ENCODE measurements around the gene IPO13.
A peak's percentile ranks its signal among the peaks of the same experiment; 100 is the strongest.

The IPO13 gene

DNA sequence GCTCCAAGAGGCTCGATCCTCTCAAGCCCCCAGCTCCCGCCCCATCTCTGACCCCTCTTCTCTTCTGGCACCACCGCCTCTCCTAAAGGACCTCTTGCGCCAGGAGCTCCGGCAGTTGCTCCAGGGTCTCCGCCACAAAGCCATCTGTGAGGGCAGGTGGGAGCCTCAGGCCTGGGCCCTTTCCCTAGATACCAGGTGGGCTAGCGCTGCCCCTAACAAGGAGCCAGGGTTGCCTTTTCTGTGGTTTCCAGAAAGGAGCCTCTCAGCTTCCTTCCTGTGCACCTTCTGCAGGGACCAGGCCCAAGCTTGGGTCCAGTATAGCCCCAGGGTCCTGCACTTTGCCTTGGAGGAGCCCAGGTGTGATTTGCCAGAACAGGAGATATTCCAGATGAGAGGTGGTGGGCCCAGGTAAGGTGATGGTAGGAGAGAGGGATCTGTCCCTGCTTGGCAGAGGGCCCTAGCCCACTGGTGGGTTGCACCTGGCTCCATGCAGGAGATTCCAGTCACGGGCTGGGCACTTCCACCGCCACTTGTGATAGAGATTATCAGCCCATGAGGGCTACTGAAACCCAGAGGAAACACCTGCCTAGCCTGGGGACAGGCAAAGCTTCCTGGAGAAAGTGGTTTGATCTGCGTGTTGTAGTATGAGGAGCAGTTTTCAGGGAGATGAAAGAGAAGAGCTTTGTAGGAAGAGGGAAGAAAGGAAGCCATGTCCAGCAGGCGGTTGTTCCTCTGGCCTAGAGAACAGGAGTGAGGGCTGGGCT is 45.7 kb downstream of the IPO13 start:
- 55 to 61% methylated on average over 11 of the region's 11 CpGs for WGBS, 2 experiments (ENCODE audit: insufficient coverage in 2 of 2)
- Histone ChIP-seq H3K27ac (ENCODE audit: low read depth, low read length, severe bottlenecking) (no peak overlapping the region), H3K9me3 (ENCODE audit: control insufficient read depth, low read length) (no peaks in the 10 kb centered on the region), H3K4me1 (ENCODE audit: control insufficient read depth, insufficient read depth, low read length, poor library complexity, severe bottlenecking) (peaks cover 12% of the 10 kb centered on the region), H3K4me3 (ENCODE audit: extremely low read depth, insufficient read depth, low read length, poor library complexity, severe bottlenecking) (peak overlapping the region; percentile 59), H3K36me3 (ENCODE audit: control insufficient read depth, insufficient read depth, low read length) (no peaks in the 10 kb centered on the region)

GRCh38 chr1:43993206-43993914 is 46.6 kb downstream of the IPO13 start:
- 93 to 96% methylated on average over 7 to 8 of the region's 9 CpGs for WGBS, 2 experiments (ENCODE audit: insufficient coverage in 2 of 2)
- H3K9me3 ChIP-seq (ENCODE audit: control insufficient read depth, low read length) = no peaks in the 10 kb centered on the region
- H3K4me1 ChIP-seq (ENCODE audit: control insufficient read depth, insufficient read depth, low read length, poor library complexity, severe bottlenecking) = peaks cover 15% of the 10 kb centered on the region
- no peak overlapping the region for H3K27ac ChIP-seq (ENCODE audit: low read depth, low read length, severe bottlenecking)
- no peaks in the 10 kb centered on the region for H3K36me3 ChIP-seq (ENCODE audit: control insufficient read depth, insufficient read depth, low read length)
- no peak overlapping the region for H3K4me3 ChIP-seq (ENCODE audit: extremely low read depth, insufficient read depth, low read length, poor library complexity, severe bottlenecking)

DNA sequence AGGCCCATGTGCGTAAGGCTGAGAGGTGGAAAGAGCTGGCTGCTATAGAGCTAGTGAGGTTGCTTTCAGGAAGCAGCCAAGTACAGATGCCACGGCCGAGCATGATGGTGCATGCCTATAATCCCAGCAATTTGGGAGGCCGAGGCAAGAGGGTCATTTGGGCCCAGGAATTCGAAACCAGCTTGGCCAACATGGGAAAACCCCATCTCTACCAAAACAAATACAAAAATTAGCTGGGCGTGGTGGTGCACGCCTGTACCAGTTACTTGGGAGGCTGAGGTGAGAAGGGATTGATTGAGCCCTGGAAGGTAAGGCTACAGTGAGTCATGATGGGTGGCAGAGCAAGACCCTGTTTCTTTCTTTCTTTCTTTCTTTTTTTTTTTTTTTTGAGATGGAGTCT is 47.3 kb downstream of the IPO13 start:
- Histone ChIP-seq H3K4me3 (ENCODE audit: extremely low read depth, insufficient read depth, low read length, poor library complexity, severe bottlenecking) (no peak overlapping the region), H3K36me3 (ENCODE audit: control insufficient read depth, insufficient read depth, low read length) (no peaks in the 10 kb centered on the region), H3K9me3 (ENCODE audit: control insufficient read depth, low read length) (no peaks in the 10 kb centered on the region), H3K27ac (ENCODE audit: low read depth, low read length, severe bottlenecking) (no peak overlapping the region), H3K4me1 (ENCODE audit: control insufficient read depth, insufficient read depth, low read length, poor library complexity, severe bottlenecking) (peaks cover 15% of the 10 kb centered on the region)
- WGBS, 2 experiments (ENCODE audit: insufficient coverage in 2 of 2) = 89 to 100% methylated on average over 4 of the region's 7 CpGs

- H3K36me3 ChIP-seq (ENCODE audit: control insufficient read depth, insufficient read depth, low read length) = peaks cover 8% of the 10 kb centered on the region
- H3K9me3 ChIP-seq (ENCODE audit: control insufficient read depth, low read length) = no peaks in the 10 kb centered on the region
- H3K4me3 ChIP-seq (ENCODE audit: extremely low read depth, insufficient read depth, low read length, poor library complexity, severe bottlenecking) = no peak overlapping the region
- H3K4me1 ChIP-seq (ENCODE audit: control insufficient read depth, insufficient read depth, low read length, poor library complexity, severe bottlenecking) = peaks cover 15% of the 10 kb centered on the region
- H3K27ac ChIP-seq (ENCODE audit: low read depth, low read length, severe bottlenecking) = no peak overlapping the region
- WGBS, 2 experiments (ENCODE audit: insufficient coverage in 2 of 2) = 69 to 76% methylated on average over 9 to 10 of the region's 15 CpGs
Measured at GRCh38 chr1:43994794-43995790, 48.3 kb downstream of the IPO13 start.

DNA sequence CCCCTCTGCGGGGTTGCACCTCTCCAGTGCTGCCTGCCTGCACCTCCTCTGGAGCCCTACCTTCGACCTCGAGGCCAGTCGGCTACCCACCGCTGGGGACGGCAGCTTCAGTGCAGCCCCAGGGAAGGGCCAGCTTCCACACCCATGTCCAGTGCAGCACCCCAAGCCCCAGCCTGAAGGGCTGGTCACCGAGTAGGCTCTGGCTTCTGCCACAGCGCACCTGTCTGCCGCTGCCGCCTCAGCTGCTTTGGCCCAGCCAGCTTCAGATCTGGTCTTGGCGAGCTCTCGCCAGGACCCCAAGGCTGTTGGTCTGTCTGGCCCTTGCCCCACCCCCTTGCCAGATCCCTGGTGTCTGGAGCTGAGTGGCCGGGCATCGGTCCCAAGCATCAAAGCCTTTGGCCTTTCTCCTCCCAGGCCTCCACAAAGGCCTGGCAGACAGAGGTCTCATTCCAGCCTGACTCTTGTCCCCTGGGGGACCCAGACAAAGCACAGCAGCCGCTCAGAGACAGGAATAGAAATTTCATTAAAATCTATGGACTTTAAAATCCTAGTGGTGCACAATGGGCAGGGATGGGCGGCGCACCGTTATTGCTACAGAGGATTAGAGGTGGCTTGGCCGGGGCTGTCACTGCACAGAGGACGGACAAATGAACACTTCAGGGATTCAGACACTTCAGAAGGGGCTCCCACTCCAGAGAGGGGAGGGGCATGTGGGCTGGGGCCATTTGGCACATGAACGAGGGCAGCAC is 49.4 kb downstream of the IPO13 start:
- Histone ChIP-seq H3K4me1 (ENCODE audit: control insufficient read depth, insufficient read depth, low read length, poor library complexity, severe bottlenecking) (peaks cover 10% of the 10 kb centered on the region), H3K36me3 (ENCODE audit: control insufficient read depth, insufficient read depth, low read length) (peaks cover 18% of the 10 kb centered on the region), H3K4me3 (ENCODE audit: extremely low read depth, insufficient read depth, low read length, poor library complexity, severe bottlenecking) (no peak overlapping the region), H3K27ac (ENCODE audit: low read depth, low read length, severe bottlenecking) (no peak overlapping the region), H3K9me3 (ENCODE audit: control insufficient read depth, low read length) (no peaks in the 10 kb centered on the region)
- WGBS, 2 experiments (ENCODE audit: insufficient coverage in 2 of 2) = 89 to 91% methylated on average over 19 to 20 of the region's 21 CpGs

DNA sequence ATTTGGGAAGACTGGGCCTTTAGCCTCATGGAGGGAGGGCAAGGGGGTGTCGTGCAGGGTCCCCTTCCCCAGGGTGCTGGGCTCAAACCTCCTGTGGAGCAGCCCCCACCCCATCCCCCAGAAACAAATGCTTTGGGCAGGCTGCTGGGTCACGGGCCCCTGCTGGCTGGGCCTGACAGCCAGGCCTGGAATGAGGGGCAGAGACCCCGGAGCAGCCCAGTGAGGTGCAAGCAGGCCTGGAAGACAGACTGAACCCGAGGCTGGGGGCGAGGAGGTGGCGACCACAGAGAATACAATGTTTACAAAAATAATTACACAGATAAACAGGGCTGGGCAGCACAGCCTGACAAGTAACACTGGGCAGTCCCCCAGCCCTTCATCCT is 50.0 kb downstream of the IPO13 start:
- WGBS, 2 experiments (ENCODE audit: insufficient coverage in 2 of 2) = 65 to 88% methylated on average over 2 to 4 of the region's 6 CpGs
- H3K9me3 ChIP-seq (ENCODE audit: control insufficient read depth, low read length) = no peaks in the 10 kb centered on the region
- peaks cover 10% of the 10 kb centered on the region for H3K4me1 ChIP-seq (ENCODE audit: control insufficient read depth, insufficient read depth, low read length, poor library complexity, severe bottlenecking)
- no peak overlapping the region for H3K4me3 ChIP-seq (ENCODE audit: extremely low read depth, insufficient read depth, low read length, poor library complexity, severe bottlenecking)
- peaks cover 18% of the 10 kb centered on the region for H3K36me3 ChIP-seq (ENCODE audit: control insufficient read depth, insufficient read depth, low read length)
- H3K27ac ChIP-seq (ENCODE audit: low read depth, low read length, severe bottlenecking) = no peak overlapping the region

DNA sequence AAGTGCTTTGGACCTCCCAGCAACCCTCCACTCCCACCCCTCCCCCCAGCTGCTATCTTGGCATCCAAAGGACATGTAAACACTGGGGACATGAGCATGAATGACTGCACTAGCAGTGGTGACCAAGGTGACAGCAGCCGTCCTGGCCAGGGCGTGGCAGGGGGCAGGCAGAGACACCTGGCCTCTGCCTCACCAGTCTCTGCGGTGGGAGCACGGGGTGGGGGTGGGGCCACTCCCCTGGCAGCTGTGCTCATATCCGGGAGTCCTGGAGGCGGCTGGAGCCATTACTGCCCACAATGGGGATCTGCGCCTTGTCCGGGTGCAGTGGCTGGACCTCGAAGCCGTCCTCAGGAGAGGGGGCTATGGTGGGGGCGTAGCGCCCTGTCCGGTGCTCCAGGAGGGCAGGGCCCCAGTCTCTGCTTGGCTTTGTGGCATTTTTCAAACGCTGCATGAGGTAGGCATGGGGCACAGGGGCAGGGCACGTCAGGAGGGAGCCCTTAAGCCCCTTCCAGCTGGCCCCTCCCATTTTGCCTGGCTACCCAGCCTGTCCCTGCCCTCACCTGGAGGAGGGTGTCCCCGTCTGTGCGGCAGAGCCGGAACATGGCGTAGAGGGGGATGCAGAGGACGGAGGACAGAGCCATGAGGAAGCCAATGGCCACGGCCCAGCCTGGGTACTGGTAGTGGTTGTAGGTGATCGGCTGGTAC is 50.7 kb downstream of the IPO13 start:
- no peak overlapping the region for H3K27ac ChIP-seq (ENCODE audit: low read depth, low read length, severe bottlenecking)
- 92 to 96% methylated on average over 19 to 21 of the region's 22 CpGs for WGBS, 2 experiments (ENCODE audit: insufficient coverage in 2 of 2)
- H3K4me3 ChIP-seq (ENCODE audit: extremely low read depth, insufficient read depth, low read length, poor library complexity, severe bottlenecking) = no peak overlapping the region

DNA sequence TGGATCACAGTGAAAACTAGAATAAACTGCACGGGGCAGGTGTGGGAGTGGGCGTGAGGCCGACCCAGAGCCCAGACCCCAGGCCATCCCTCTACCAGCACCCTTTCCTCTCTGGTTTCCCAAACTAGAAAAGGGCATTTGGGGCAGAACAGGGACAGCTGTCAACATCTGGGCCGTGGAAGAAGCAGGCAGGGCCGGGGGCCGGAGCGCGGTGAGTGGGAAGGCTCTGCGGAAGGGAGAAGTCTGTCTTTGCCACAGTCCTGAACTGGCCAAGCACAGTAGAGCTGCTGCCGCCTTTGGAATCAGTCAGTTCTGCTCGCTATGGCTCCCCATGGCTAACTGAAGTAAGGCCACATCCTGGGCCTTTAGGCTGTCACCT is 51.2 kb downstream of the IPO13 start:
- Histone ChIP-seq H3K4me3 (ENCODE audit: extremely low read depth, insufficient read depth, low read length, poor library complexity, severe bottlenecking) (no peak overlapping the region), H3K27ac (ENCODE audit: low read depth, low read length, severe bottlenecking) (no peak overlapping the region), H3K36me3 (ENCODE audit: control insufficient read depth, insufficient read depth, low read length) (peaks cover 24% of the 10 kb centered on the region), H3K9me3 (ENCODE audit: control insufficient read depth, low read length) (no peaks in the 10 kb centered on the region), H3K4me1 (ENCODE audit: control insufficient read depth, insufficient read depth, low read length, poor library complexity, severe bottlenecking) (peaks cover 10% of the 10 kb centered on the region)
- WGBS, 2 experiments (ENCODE audit: insufficient coverage in 2 of 2) = 95 to 98% methylated on average over 8 to 11 of the region's 11 CpGs

More for the DNA sequence above, 50.7 kb downstream of the IPO13 start:
- H3K4me1 ChIP-seq (ENCODE audit: control insufficient read depth, insufficient read depth, low read length, poor library complexity, severe bottlenecking) = peaks cover 10% of the 10 kb centered on the region
- H3K36me3 ChIP-seq (ENCODE audit: control insufficient read depth, insufficient read depth, low read length) = peaks cover 23% of the 10 kb centered on the region
- no peaks in the 10 kb centered on the region for H3K9me3 ChIP-seq (ENCODE audit: control insufficient read depth, low read length)

GRCh38 chr1:43999455-43999854 is 52.7 kb downstream of the IPO13 start:
- no peak overlapping the region for H3K27ac ChIP-seq (ENCODE audit: low read depth, low read length, severe bottlenecking)
- H3K4me3 ChIP-seq (ENCODE audit: extremely low read depth, insufficient read depth, low read length, poor library complexity, severe bottlenecking) = no peak overlapping the region
- H3K4me1 ChIP-seq (ENCODE audit: control insufficient read depth, insufficient read depth, low read length, poor library complexity, severe bottlenecking) = peaks cover 10% of the 10 kb centered on the region
- peaks cover 26% of the 10 kb centered on the region for H3K36me3 ChIP-seq (ENCODE audit: control insufficient read depth, insufficient read depth, low read length)
- WGBS, 2 experiments (ENCODE audit: insufficient coverage in 2 of 2) = 97% methylated on average over 8 of the region's 8 CpGs
- no peaks in the 10 kb centered on the region for H3K9me3 ChIP-seq (ENCODE audit: control insufficient read depth, low read length)
